ENCODE data around the gene FCSK. TPM values are rescaled to one million over a fixed set of nuclear protein-coding genes. Genes with fewer than 3 reads are reported as not detected.
A peak's percentile ranks its signal among the peaks of the same experiment; 100 is the strongest.

The FCSK gene
- total and polyA plus RNA-seq, 2 experiments from 2014 or later: 2.2 to 6.1 TPM

GRCh38 chr16:70480127-70481105, 26.0 kb downstream of the FCSK start:
- no peak overlapping the region for H2AFZ ChIP-seq
- no peak overlapping the region for H3K9ac ChIP-seq
- H3K36me3 ChIP-seq (ENCODE audit: low read depth): no peaks in the 10 kb centered on the region; the same call in 1 of the 2 replicates
- no peak for DNase-seq
- no peaks in the 10 kb centered on the region for H3K9me2 ChIP-seq (ENCODE audit: insufficient read depth)
- peaks cover 22% of the 10 kb centered on the region for H3F3A ChIP-seq (ENCODE audit: insufficient read depth)
- H4K20me1 ChIP-seq (ENCODE audit: insufficient read depth): no peaks in the 10 kb centered on the region
- H3K27ac ChIP-seq: no peak overlapping the region
- H3K27me3 ChIP-seq (replicated peaks; ENCODE audit: insufficient read depth): no peaks in the 10 kb centered on the region
- H3K4me3 ChIP-seq: no peak overlapping the region
- H3K79me2 ChIP-seq (ENCODE audit: insufficient read depth): no peaks in the 10 kb centered on the region
- WGBS, 2 experiments (ENCODE audit: low coverage in 1 of 2, low lambda C conversion rate in 2 of 2, missing lambda C conversion rate in 2 of 2): 94% methylated on average over 16 to 17 of the region's 17 CpGs
- no peaks in the 10 kb centered on the region for H3K9me3 ChIP-seq (ENCODE audit: low read depth)
- H3K4me1 ChIP-seq (ENCODE audit: insufficient read depth): peaks cover 24% of the 10 kb centered on the region
- in situ Hi-C loops (cut with MboI): no loop called here
- TF ChIP-seq EZH2phosphoT487 (IDR thresholded peaks at IDR 0.05; ENCODE audit: insufficient read depth, low read depth) (no peak), EZH2 (IDR thresholded peaks at IDR 0.05; ENCODE audit: insufficient read depth, poor library complexity, severe bottlenecking) (no peak)
- H3K4me2 ChIP-seq (ENCODE audit: unreplicated experiment): no peak overlapping the region

- no peaks in the 10 kb centered on the region for H3K9me3 ChIP-seq (ENCODE audit: low read depth)
- H2AFZ ChIP-seq: no peak overlapping the region; the same call in 1 of the 2 replicates
- peak; percentile 73 for DNase-seq
- no peaks in the 10 kb centered on the region for H3K79me2 ChIP-seq (ENCODE audit: insufficient read depth)
- peaks cover 22% of the 10 kb centered on the region for H3F3A ChIP-seq (ENCODE audit: insufficient read depth)
- in situ Hi-C loops (cut with MboI): no loop called here
- peak overlapping the region; percentile 52 for H3K27ac ChIP-seq
- H3K4me1 ChIP-seq (ENCODE audit: insufficient read depth): peaks cover 14% of the 10 kb centered on the region
- no peaks in the 10 kb centered on the region; the same call in 1 of the 2 replicates for H3K36me3 ChIP-seq (ENCODE audit: low read depth)
- no peaks in the 10 kb centered on the region for H4K20me1 ChIP-seq (ENCODE audit: insufficient read depth)
- H3K4me3 ChIP-seq: no peak overlapping the region
- H3K9me2 ChIP-seq (ENCODE audit: insufficient read depth): no peaks in the 10 kb centered on the region
- no peak for TF ChIP-seq EZH2phosphoT487 (IDR thresholded peaks at IDR 0.05; ENCODE audit: insufficient read depth, low read depth)
- TF ChIP-seq EZH2 (IDR thresholded peaks at IDR 0.05; ENCODE audit: insufficient read depth, poor library complexity, severe bottlenecking): no peak
- H3K4me2 ChIP-seq (ENCODE audit: unreplicated experiment): no peak overlapping the region
- 79% methylated on average over 7 of the region's 7 CpGs for WGBS, 2 experiments (ENCODE audit: low coverage in 1 of 2, low lambda C conversion rate in 2 of 2, missing lambda C conversion rate in 2 of 2)
- no peaks in the 10 kb centered on the region for H3K27me3 ChIP-seq (replicated peaks; ENCODE audit: insufficient read depth)
- no peak overlapping the region for H3K9ac ChIP-seq
Observed at GRCh38 chr16:70481929-70482536, 27.6 kb downstream of the FCSK start.

GRCh38 chr16:70482624-70483023, 28.2 kb downstream of the FCSK start:
- H3K4me1 ChIP-seq (ENCODE audit: insufficient read depth): peaks cover 13% of the 10 kb centered on the region
- H3K4me2 ChIP-seq (ENCODE audit: unreplicated experiment): no peak overlapping the region
- no peaks in the 10 kb centered on the region for H4K20me1 ChIP-seq (ENCODE audit: insufficient read depth)
- in situ Hi-C loops (cut with MboI): no loop called here
- no peaks in the 10 kb centered on the region for H3K9me2 ChIP-seq (ENCODE audit: insufficient read depth)
- no peaks in the 10 kb centered on the region for H3K79me2 ChIP-seq (ENCODE audit: insufficient read depth)
- H3K9ac ChIP-seq: no peak overlapping the region
- no peak overlapping the region; the same call in 1 of the 2 replicates for H2AFZ ChIP-seq
- TF ChIP-seq EZH2phosphoT487 (IDR thresholded peaks at IDR 0.05; ENCODE audit: insufficient read depth, low read depth): no peak
- TF ChIP-seq EZH2 (IDR thresholded peaks at IDR 0.05; ENCODE audit: insufficient read depth, poor library complexity, severe bottlenecking): no peak
- H3K27me3 ChIP-seq (replicated peaks; ENCODE audit: insufficient read depth): no peaks in the 10 kb centered on the region
- DNase-seq: peak; percentile 45
- H3K4me3 ChIP-seq: no peak overlapping the region
- H3F3A ChIP-seq (ENCODE audit: insufficient read depth): peaks cover 22% of the 10 kb centered on the region
- 90 to 92% methylated on average over 4 to 5 of the region's 5 CpGs for WGBS, 2 experiments (ENCODE audit: low coverage in 1 of 2, low lambda C conversion rate in 2 of 2, missing lambda C conversion rate in 2 of 2)
- H3K27ac ChIP-seq: peak overlapping the region; percentile 52
- H3K9me3 ChIP-seq (ENCODE audit: low read depth): no peaks in the 10 kb centered on the region
- H3K36me3 ChIP-seq (ENCODE audit: low read depth): no peaks in the 10 kb centered on the region; the same call in 1 of the 2 replicates

GRCh38 chr16:70483426-70483825, 29.0 kb downstream of the FCSK start:
- H2AFZ ChIP-seq: no peak overlapping the region
- H3F3A ChIP-seq (ENCODE audit: insufficient read depth): peaks cover 22% of the 10 kb centered on the region
- no peaks in the 10 kb centered on the region for H3K9me3 ChIP-seq (ENCODE audit: low read depth)
- no peaks in the 10 kb centered on the region for H4K20me1 ChIP-seq (ENCODE audit: insufficient read depth)
- H3K9ac ChIP-seq: no peak overlapping the region
- DNase-seq: no peak
- H3K27ac ChIP-seq: no peak overlapping the region
- H3K36me3 ChIP-seq (ENCODE audit: low read depth): no peaks in the 10 kb centered on the region; the same call in 1 of the 2 replicates
- H3K27me3 ChIP-seq (replicated peaks; ENCODE audit: insufficient read depth): no peaks in the 10 kb centered on the region
- no peak overlapping the region for H3K4me2 ChIP-seq (ENCODE audit: unreplicated experiment)
- peaks cover 13% of the 10 kb centered on the region for H3K4me1 ChIP-seq (ENCODE audit: insufficient read depth)
- no peak overlapping the region for H3K4me3 ChIP-seq
- in situ Hi-C loops (cut with MboI): no loop called here
- H3K9me2 ChIP-seq (ENCODE audit: insufficient read depth): no peaks in the 10 kb centered on the region
- TF ChIP-seq EZH2 (IDR thresholded peaks at IDR 0.05; ENCODE audit: insufficient read depth, poor library complexity, severe bottlenecking) (no peak), EZH2phosphoT487 (IDR thresholded peaks at IDR 0.05; ENCODE audit: insufficient read depth, low read depth) (no peak)
- 87 to 94% methylated on average over 5 of the region's 5 CpGs for WGBS, 2 experiments (ENCODE audit: low coverage in 1 of 2, low lambda C conversion rate in 2 of 2, missing lambda C conversion rate in 2 of 2)
- no peaks in the 10 kb centered on the region for H3K79me2 ChIP-seq (ENCODE audit: insufficient read depth)
